ENCODE results near the gene TRIM22. TPM values are rescaled to one million over a fixed set of nuclear protein-coding genes. Genes with fewer than 3 reads are reported as not detected.

The TRIM22 gene
- polyA plus RNA-seq, 3 donors = 7.0 to 9.9 (median 7.3) TPM

DNA sequence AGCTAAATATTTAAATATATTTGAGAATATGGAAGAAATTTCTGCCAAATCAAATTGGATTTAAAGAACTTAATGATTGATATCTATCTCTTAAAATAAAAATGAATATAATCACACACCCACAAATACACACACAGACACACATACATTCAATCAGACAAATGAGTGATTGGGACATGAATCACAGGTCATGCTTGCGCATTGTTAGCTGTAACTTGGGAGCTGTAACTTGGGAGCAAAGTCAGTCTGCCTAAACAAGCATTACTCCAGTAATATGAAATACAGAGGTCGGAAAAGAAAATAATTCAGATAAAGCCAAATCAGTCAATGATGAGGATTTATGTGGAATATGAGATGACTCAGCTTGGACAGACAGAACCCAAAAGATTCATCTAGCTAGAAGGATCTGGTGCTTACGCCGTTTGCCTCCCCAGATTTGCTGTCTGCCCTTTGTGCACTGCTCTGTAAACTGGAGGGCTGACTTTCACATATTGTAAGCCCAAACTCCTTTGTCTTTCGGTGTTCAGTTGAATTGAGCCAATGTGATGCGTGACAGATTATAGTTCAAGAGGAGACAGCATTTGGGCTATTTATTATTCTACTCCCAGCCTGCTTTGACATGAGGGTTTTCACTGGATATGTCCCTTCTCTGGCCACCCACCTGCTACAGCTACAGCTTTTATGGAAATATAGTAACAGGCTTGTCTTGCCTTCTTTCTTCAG, 48.2 kb downstream of the TRIM22 start:
- DNase-seq (ENCODE audit: low read depth in 3 of 3, low spot score in 2 of 3) = no peak

- no peak for DNase-seq (ENCODE audit: low read depth in 3 of 3, low spot score in 2 of 3)
These were observed 48.8 kb downstream of the TRIM22 start for GRCh38 chr11:5738431-5738830.

GRCh38 chr11:5746614-5747013, 57.0 kb downstream of the TRIM22 start:
- no peak for DNase-seq (ENCODE audit: low read depth in 3 of 3, low spot score in 2 of 3)

DNA sequence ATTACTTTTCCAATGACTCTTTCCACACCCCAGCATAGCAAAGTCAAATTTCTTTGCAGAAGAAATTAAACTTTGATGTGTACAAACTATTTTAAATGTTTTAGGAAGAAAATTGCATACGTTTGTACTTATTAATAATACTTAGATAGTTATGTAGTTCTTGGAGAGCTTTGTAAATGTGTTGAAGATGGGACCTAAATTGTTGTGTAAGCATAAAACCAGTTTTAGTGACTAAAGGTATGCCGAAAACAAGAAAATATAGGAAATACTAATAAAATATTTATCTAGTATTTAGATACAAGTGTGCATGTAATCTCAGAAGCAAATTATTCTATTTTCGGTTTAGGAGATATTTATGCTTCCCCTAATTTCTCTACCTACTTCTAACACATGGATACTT, 60.2 kb downstream of the TRIM22 start:
- DNase-seq (ENCODE audit: low read depth in 3 of 3, low spot score in 2 of 3) = no peak

DNA sequence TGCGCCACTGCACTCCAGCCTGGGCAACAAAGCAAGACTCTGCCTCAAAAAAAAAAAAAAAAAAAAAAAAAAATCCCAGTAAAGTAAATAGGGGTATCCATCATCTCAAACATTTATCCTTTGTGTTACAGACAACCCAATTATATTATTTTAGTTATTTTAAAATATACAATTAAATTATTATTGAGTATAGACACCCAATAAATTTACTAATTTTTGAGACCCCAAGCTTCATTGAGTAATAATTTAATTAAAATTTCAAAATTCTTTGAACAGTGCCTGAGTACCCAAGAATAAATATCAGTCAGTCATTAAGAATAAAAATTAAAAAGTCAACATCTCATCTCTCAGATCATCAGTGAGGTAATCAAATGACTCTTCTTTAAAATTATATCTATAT, 64.4 kb downstream of the TRIM22 start, which contains the start of gene OR52N4:
OR52N4 (plus strand) TSS at position 301 of the 400 bp plus-strand sequence. CDS start 498 bp downstream, outside the sequence.
- no peak for DNase-seq (ENCODE audit: low read depth in 3 of 3, low spot score in 2 of 3)

Other genes starting within 250 kb of the TRIM22 start
- not detected for gene OR51I1, start 248.3 kb upstream of the TRIM22 start, polyA plus RNA-seq (ENCODE audit: insufficient read length in 3 of 3)
- not detected for gene OR51I2, start 240.5 kb upstream of the TRIM22 start, polyA plus RNA-seq (ENCODE audit: insufficient read length in 3 of 3)
- gene OR52D1, start 201.1 kb upstream of the TRIM22 start, polyA plus RNA-seq (ENCODE audit: insufficient read length in 3 of 3) = not detected
- not detected for gene UBQLN3, start 179.8 kb upstream of the TRIM22 start, polyA plus RNA-seq (ENCODE audit: insufficient read length in 3 of 3)
- under 1 TPM; 0.43 to 0.57 (median 0.43) TPM for gene UBQLNL, start 173.1 kb upstream of the TRIM22 start, polyA plus RNA-seq (ENCODE audit: insufficient read length in 3 of 3)
- not detected for gene OR52H1, start 141.2 kb upstream of the TRIM22 start, polyA plus RNA-seq (ENCODE audit: insufficient read length in 3 of 3)
- not detected for gene OR52B6, start 108.9 kb upstream of the TRIM22 start, polyA plus RNA-seq (ENCODE audit: insufficient read length in 3 of 3)
- 10 to 100 TPM; 15.8 to 64.3 (median 50.1) TPM for gene TRIM6, start 93.2 kb upstream of the TRIM22 start, polyA plus RNA-seq (ENCODE audit: insufficient read length in 3 of 3)
- 10 to 100 TPM in 1 of 3 donors, 1 to 10 TPM in 2; 6.7 to 11.4 (median 8.8) TPM for gene TRIM34, start 64.8 kb upstream of the TRIM22 start, polyA plus RNA-seq (ENCODE audit: insufficient read length in 3 of 3)
- gene TRIM5, start 4.7 kb upstream of the TRIM22 start, polyA plus RNA-seq (ENCODE audit: insufficient read length in 3 of 3) = 10 to 100 TPM; 35.7 to 44.1 (median 44.0) TPM
- gene OR56B1, start 46.7 kb downstream of the TRIM22 start, polyA plus RNA-seq (ENCODE audit: insufficient read length in 3 of 3) = not detected
- gene OR52N4, start 64.5 kb downstream of the TRIM22 start, polyA plus RNA-seq (ENCODE audit: insufficient read length in 3 of 3) = not detected
- not detected for gene OR52N5, start 93.6 kb downstream of the TRIM22 start, polyA plus RNA-seq (ENCODE audit: insufficient read length in 3 of 3)
- not detected for gene OR52N1, start 101.5 kb downstream of the TRIM22 start, polyA plus RNA-seq (ENCODE audit: insufficient read length in 3 of 3)
- not detected for gene OR52N2, start 119.1 kb downstream of the TRIM22 start, polyA plus RNA-seq (ENCODE audit: insufficient read length in 3 of 3)
- gene OR52E6, start 152.1 kb downstream of the TRIM22 start, polyA plus RNA-seq (ENCODE audit: insufficient read length in 3 of 3) = not detected
- gene OR52E8, start 167.9 kb downstream of the TRIM22 start, polyA plus RNA-seq (ENCODE audit: insufficient read length in 3 of 3) = not detected
- gene OR52E4, start 190.8 kb downstream of the TRIM22 start, polyA plus RNA-seq (ENCODE audit: insufficient read length in 3 of 3) = not detected
- not detected for gene OR52E5, start 203.4 kb downstream of the TRIM22 start, polyA plus RNA-seq (ENCODE audit: insufficient read length in 3 of 3)